IPS-15b (cell line): ENCODE measurements around the gene SDHAF2.

Experiments
- H3K27me3 ChIP-seq: one replicate; pipeline ENCODE4 v1.6.1; 2013; ENCODE audit warnings: low read length; ENCODE audit not compliant: control insufficient read depth, insufficient read depth
- H3K36me3 ChIP-seq: one replicate; pipeline ENCODE4 v1.6.1; 2013; ENCODE audit warnings: low read length; ENCODE audit not compliant: control insufficient read depth, insufficient read depth
- H3K4me1 ChIP-seq: one replicate; pipeline ENCODE4 v1.6.1; 2013; ENCODE audit warnings: mild to moderate bottlenecking, low read length; ENCODE audit not compliant: control insufficient read depth, insufficient read depth
- H3K4me3 ChIP-seq: one replicate; pipeline ENCODE4 v1.5.1; 2013; ENCODE audit warnings: low read depth, low read length
- H3K9ac ChIP-seq: one replicate; pipeline ENCODE4 v1.6.1; 2013; ENCODE audit warnings: low read depth, mild to moderate bottlenecking, low read length
- H3K9me3 ChIP-seq: one replicate; pipeline ENCODE4 v1.6.1; 2013; ENCODE audit warnings: mild to moderate bottlenecking, low read length; ENCODE audit not compliant: control insufficient read depth, insufficient read depth

The SDHAF2 gene

GRCh38 chr11:61491736-61492395 lies 61.9 kb downstream of the SDHAF2 start:
- Histone ChIP-seq H3K36me3 (no peaks in the 10 kb centered on the region), H3K4me3 (no peak overlapping the region), H3K9me3 (no peaks in the 10 kb centered on the region), H3K4me1 (peaks cover 9% of the 10 kb centered on the region), H3K9ac (no peak overlapping the region), H3K27me3 (peaks cover 3% of the 10 kb centered on the region)

DNA sequence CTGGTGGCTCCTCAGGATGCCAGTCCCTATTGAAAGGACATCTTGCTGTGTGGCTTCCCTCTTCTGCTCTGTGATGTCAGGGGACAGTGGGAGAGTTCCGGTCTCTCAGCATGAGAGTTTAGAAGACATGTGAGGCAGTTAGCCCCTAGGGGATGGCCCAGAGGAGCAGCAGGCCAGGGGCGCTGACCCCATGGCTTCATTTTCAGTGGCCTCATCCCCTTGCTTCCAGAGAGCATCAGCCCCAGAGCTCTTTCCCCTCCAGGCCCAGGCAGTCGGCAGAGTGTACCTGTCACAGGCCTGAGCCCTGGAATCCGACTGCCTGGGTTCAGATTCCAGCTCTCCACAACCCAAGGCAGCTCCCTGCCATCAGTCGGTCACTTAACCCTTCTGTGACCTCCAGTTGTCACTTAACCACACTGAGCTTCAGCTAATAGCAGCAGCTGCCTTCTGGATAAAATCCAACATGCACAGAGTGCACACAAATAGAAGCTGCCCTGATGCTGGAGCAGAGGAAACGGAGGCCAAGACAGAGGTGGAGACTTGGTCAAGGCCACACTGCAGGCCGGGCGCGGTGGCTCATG lies 64.5 kb downstream of the SDHAF2 start:
- Histone ChIP-seq H3K9ac (no peak overlapping the region), H3K4me1 (peaks cover under 1% of the 10 kb centered on the region), H3K4me3 (no peak overlapping the region), H3K27me3 (peaks cover 4% of the 10 kb centered on the region), H3K9me3 (no peaks in the 10 kb centered on the region), H3K36me3 (no peaks in the 10 kb centered on the region)

DNA sequence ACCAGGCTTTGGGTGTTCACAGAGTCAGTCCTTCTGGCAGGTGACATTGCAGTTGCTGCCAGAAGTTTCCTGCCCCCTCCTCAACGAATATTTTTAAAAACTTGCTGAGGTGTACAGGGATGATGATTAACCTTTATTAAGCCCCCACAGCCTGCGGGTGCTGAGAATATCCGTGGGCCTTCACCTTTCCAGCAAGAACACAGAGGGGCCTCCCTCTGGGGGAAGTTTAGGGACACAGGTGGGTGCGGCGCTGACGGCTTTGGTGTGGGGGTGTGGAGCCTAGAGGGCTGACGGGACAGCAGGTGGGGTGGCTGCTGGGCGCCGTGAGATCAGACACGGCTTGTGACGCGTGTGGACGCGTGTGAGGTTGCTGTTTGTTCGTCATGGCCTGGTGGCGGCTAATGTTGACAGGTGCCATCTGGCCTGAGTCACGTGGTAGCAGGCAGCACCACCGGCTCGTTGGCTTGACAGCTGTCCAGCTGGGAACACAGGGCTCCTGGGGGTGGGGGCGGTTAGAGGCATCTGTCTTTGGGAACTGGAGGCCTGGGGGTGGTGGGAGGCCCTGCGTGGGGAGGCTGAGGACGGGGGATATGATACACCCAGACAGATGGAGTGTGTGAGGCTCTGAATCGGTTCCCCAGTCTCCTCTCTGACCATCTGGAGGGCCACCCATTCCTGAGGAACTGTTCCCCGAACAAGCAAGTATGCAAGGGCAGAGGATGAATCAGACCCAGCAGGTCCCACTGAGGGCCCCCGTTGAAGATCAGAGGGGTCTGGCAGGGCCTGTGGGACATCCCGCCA lies 66.1 kb downstream of the SDHAF2 start:
- Histone ChIP-seq H3K4me3 (no peak overlapping the region), H3K9me3 (no peaks in the 10 kb centered on the region), H3K4me1 (peaks cover 6% of the 10 kb centered on the region), H3K36me3 (no peaks in the 10 kb centered on the region), H3K27me3 (peaks cover 2% of the 10 kb centered on the region), H3K9ac (no peak overlapping the region)
